ENCODE data around the gene NEB. TPM values are rescaled to one million over a fixed set of nuclear protein-coding genes. Genes with fewer than 3 reads are reported as not detected.

NEB gene
- total RNA-seq, 3 donors from 2014 or later (not counting 1 experiment from before 2014, with no cell fraction given), result 5.0 to 5.7 (median 5.4) TPM

GRCh38 chr2:151614606-151615306, 119.5 kb downstream of the NEB start:
- no peak for DNase-seq
- 73% methylated on average over 3 of the region's 3 CpGs for WGBS (ENCODE audit: insufficient coverage)
- Mint-ChIP-seq H3K4me3 (no peak overlapping the region), H3K9me3 (no peaks in the 10 kb centered on the region), H3K27ac (peak overlapping the region; percentile 63), H3K27me3 (ENCODE audit: low read depth in 2 of 2) (no peaks in the 10 kb centered on the region), H3K4me1 (peaks cover 12% of the 10 kb centered on the region in 2 donors), H3K36me3 (no peaks in the 10 kb centered on the region)
- peak in 2 of 3 donors; percentile 57 to 71 for ATAC-seq
- Histone ChIP-seq H3K36me3 (ENCODE audit: control insufficient read depth, insufficient read depth, low read length) (no peaks in the 10 kb centered on the region), H3K4me1 (ENCODE audit: control insufficient read depth, insufficient read depth, low read length) (no peaks in the 10 kb centered on the region), H3K4me3 (ENCODE audit: low read length) (no peak overlapping the region), H3K27me3 (ENCODE audit: control insufficient read depth, insufficient read depth, low read length) (no peaks in the 10 kb centered on the region), H3K9me3 (ENCODE audit: control insufficient read depth, insufficient read depth, low read length) (no peaks in the 10 kb centered on the region), H3K27ac (ENCODE audit: low read length) (no peak overlapping the region)
- no peak for TF ChIP-seq CTCF (IDR thresholded peaks at IDR 0.05)
- intact Hi-C loops (cut with micrococcal nuclease), result no loop called here

- Histone ChIP-seq H3K4me1 (ENCODE audit: control insufficient read depth, insufficient read depth, low read length) (no peaks in the 10 kb centered on the region), H3K9me3 (ENCODE audit: control insufficient read depth, insufficient read depth, low read length) (no peaks in the 10 kb centered on the region), H3K27me3 (ENCODE audit: control insufficient read depth, insufficient read depth, low read length) (no peaks in the 10 kb centered on the region), H3K36me3 (ENCODE audit: control insufficient read depth, insufficient read depth, low read length) (no peaks in the 10 kb centered on the region), H3K27ac (ENCODE audit: low read length) (no peak overlapping the region), H3K4me3 (ENCODE audit: low read length) (no peak overlapping the region)
- H3K36me3 Mint-ChIP-seq, result no peaks in the 10 kb centered on the region
- peak overlapping the region; percentile 63 for H3K27ac Mint-ChIP-seq
- H3K4me1 Mint-ChIP-seq, result peaks cover 12% of the 10 kb centered on the region in 2 donors
- DNase-seq, result no peak
- no peaks in the 10 kb centered on the region for H3K27me3 Mint-ChIP-seq (ENCODE audit: low read depth in 2 of 2)
- ATAC-seq, result no peak
- WGBS (ENCODE audit: insufficient coverage), result 96% methylated on average over 5 of the region's 5 CpGs
- no peak overlapping the region for H3K4me3 Mint-ChIP-seq
- intact Hi-C loops (cut with micrococcal nuclease), result no loop called here
- TF ChIP-seq CTCF (IDR thresholded peaks at IDR 0.05), result no peak
- no peaks in the 10 kb centered on the region for H3K9me3 Mint-ChIP-seq
These were observed 120.1 kb downstream of the NEB start for GRCh38 chr2:151614159-151614558.

GRCh38 chr2:151611351-151611750, 122.9 kb downstream of the NEB start:
- Mint-ChIP-seq H3K36me3 (no peaks in the 10 kb centered on the region), H3K9me3 (no peaks in the 10 kb centered on the region), H3K27me3 (ENCODE audit: low read depth in 2 of 2) (no peaks in the 10 kb centered on the region), H3K27ac (no peak overlapping the region), H3K4me3 (no peak overlapping the region), H3K4me1 (peaks cover 12% of the 10 kb centered on the region in 2 donors)
- Histone ChIP-seq H3K27ac (ENCODE audit: low read length) (no peak overlapping the region), H3K4me1 (ENCODE audit: control insufficient read depth, insufficient read depth, low read length) (no peaks in the 10 kb centered on the region), H3K4me3 (ENCODE audit: low read length) (no peak overlapping the region), H3K27me3 (ENCODE audit: control insufficient read depth, insufficient read depth, low read length) (no peaks in the 10 kb centered on the region), H3K36me3 (ENCODE audit: control insufficient read depth, insufficient read depth, low read length) (no peaks in the 10 kb centered on the region), H3K9me3 (ENCODE audit: control insufficient read depth, insufficient read depth, low read length) (no peaks in the 10 kb centered on the region)
- no CpG with 5 or more reads among the region's 1 CpG for WGBS (ENCODE audit: insufficient coverage)
- DNase-seq (no peak), ATAC-seq (no peak)
- intact Hi-C loops (cut with micrococcal nuclease), result no loop called here
- no peak for TF ChIP-seq CTCF (IDR thresholded peaks at IDR 0.05)

GRCh38 chr2:151610310-151610709, 124.0 kb downstream of the NEB start:
- intact Hi-C loops (cut with micrococcal nuclease), result no loop called here
- Histone ChIP-seq H3K27ac (ENCODE audit: low read length) (no peak overlapping the region), H3K27me3 (ENCODE audit: control insufficient read depth, insufficient read depth, low read length) (no peaks in the 10 kb centered on the region), H3K4me1 (ENCODE audit: control insufficient read depth, insufficient read depth, low read length) (no peaks in the 10 kb centered on the region), H3K36me3 (ENCODE audit: control insufficient read depth, insufficient read depth, low read length) (no peaks in the 10 kb centered on the region), H3K4me3 (ENCODE audit: low read length) (no peak overlapping the region), H3K9me3 (ENCODE audit: control insufficient read depth, insufficient read depth, low read length) (no peaks in the 10 kb centered on the region)
- no peaks in the 10 kb centered on the region for H3K27me3 Mint-ChIP-seq (ENCODE audit: low read depth in 2 of 2)
- H3K9me3 Mint-ChIP-seq, result no peaks in the 10 kb centered on the region
- TF ChIP-seq CTCF (IDR thresholded peaks at IDR 0.05), result no peak
- WGBS (ENCODE audit: insufficient coverage), result 93% methylated on average over 4 of the region's 4 CpGs
- H3K4me1 Mint-ChIP-seq, result peaks cover 11% of the 10 kb centered on the region in 2 donors
- H3K27ac Mint-ChIP-seq, result no peak overlapping the region
- ATAC-seq (no peak), DNase-seq (no peak)
- H3K36me3 Mint-ChIP-seq, result no peaks in the 10 kb centered on the region
- no peak overlapping the region for H3K4me3 Mint-ChIP-seq
